Measurements from ENCODE around the gene DHRS3.

The DHRS3 gene

GRCh38 chr1:12574757-12575139 lies 43.3 kb downstream of the DHRS3 start:
- no peak for TF ChIP-seq CTCF (IDR thresholded peaks at IDR 0.05)

- no peak for TF ChIP-seq CTCF (IDR thresholded peaks at IDR 0.05)
These were observed 44.8 kb downstream of the DHRS3 start for GRCh38 chr1:12573015-12573825.

- no peak for TF ChIP-seq CTCF (IDR thresholded peaks at IDR 0.05)
These were observed 45.5 kb downstream of the DHRS3 start for GRCh38 chr1:12572522-12572921.

GRCh38 chr1:12570291-12570690 lies 47.7 kb downstream of the DHRS3 start:
- TF ChIP-seq CTCF (IDR thresholded peaks at IDR 0.05): no peak

GRCh38 chr1:12568009-12568767 lies 49.8 kb downstream of the DHRS3 start:
- no peak for TF ChIP-seq CTCF (IDR thresholded peaks at IDR 0.05)

- no peak for TF ChIP-seq CTCF (IDR thresholded peaks at IDR 0.05)
These were observed 50.7 kb downstream of the DHRS3 start for GRCh38 chr1:12567288-12567819.

- no peak for TF ChIP-seq CTCF (IDR thresholded peaks at IDR 0.05)
These were observed 51.3 kb downstream of the DHRS3 start for GRCh38 chr1:12566484-12567287.

All from LNCAP (cell line).